KOPT-K1 (cell line): ENCODE measurements around the gene NDUFA5.

Experiments
- H3K27ac ChIP-seq: fragments of 200-600 bp; sonication (generic); 2 replicates; pipeline ENCODE4 v1.5.1; 2016; ENCODE audit warnings: antibody characterized with exemption, mild to moderate bottlenecking, low read depth, low read length; ENCODE audit not compliant: poor library complexity, severe bottlenecking
- H3K36me3 ChIP-seq: fragments of 200-600 bp; sonication (generic); 2 replicates; pipeline ENCODE4 v1.5.1; 2017; ENCODE audit warnings: antibody characterized with exemption, mild to moderate bottlenecking, low read length, moderate library complexity; ENCODE audit not compliant: insufficient read depth
- H3K9me3 ChIP-seq: fragments of 200-600 bp; sonication (generic); 2 replicates; pipeline ENCODE4 v1.5.1; 2017; ENCODE audit warnings: antibody characterized with exemption, low read length, mild to moderate bottlenecking; ENCODE audit not compliant: insufficient read depth, poor library complexity, severe bottlenecking

NDUFA5 gene

GRCh38 chr7:123557398-123558288 is at the start of gene NDUFA5:
NDUFA5 (minus strand) TSS chr7:123557818; CDS start chr7:123557795, 23 bp downstream.
- peak within 1 kb of the TSS; percentile 77 for H3K27ac ChIP-seq
- no peaks in the 10 kb centered on the region for H3K9me3 ChIP-seq
- H3K36me3 ChIP-seq, result peaks cover 20% of the 10 kb centered on the region

- H3K27ac ChIP-seq, result no peak overlapping the region
- no peaks in the 10 kb centered on the region for H3K9me3 ChIP-seq
- H3K36me3 ChIP-seq, result no peaks in the 10 kb centered on the region
Observed at GRCh38 chr7:123604739-123605138, 47.1 kb upstream of the NDUFA5 start.

GRCh38 chr7:123602648-123603047 is 45.0 kb upstream of the NDUFA5 start:
- Histone ChIP-seq H3K9me3 (no peaks in the 10 kb centered on the region), H3K27ac (no peak overlapping the region), H3K36me3 (no peaks in the 10 kb centered on the region)

- Histone ChIP-seq H3K27ac (no peak within 1 kb of the TSS), H3K36me3 (no peaks in the 10 kb centered on the region), H3K9me3 (no peaks in the 10 kb centered on the region)
Observed at GRCh38 chr7:123601530-123601929, 43.9 kb upstream of the NDUFA5 start, which contains the start of gene ASB15. ASB15 (plus strand) TSS chr7:123601821; CDS start chr7:123614503, 12,682 bp downstream.

- Histone ChIP-seq H3K9me3 (no peaks in the 10 kb centered on the region), H3K27ac (no peak overlapping the region), H3K36me3 (no peaks in the 10 kb centered on the region)
Observed at GRCh38 chr7:123600876-123601275, 43.3 kb upstream of the NDUFA5 start.

GRCh38 chr7:123599766-123600165 is 42.1 kb upstream of the NDUFA5 start:
- H3K9me3 ChIP-seq, result no peaks in the 10 kb centered on the region
- H3K27ac ChIP-seq, result no peak overlapping the region
- H3K36me3 ChIP-seq, result no peaks in the 10 kb centered on the region

- no peaks in the 10 kb centered on the region for H3K36me3 ChIP-seq
- no peak overlapping the region for H3K27ac ChIP-seq
- no peaks in the 10 kb centered on the region for H3K9me3 ChIP-seq
Observed at GRCh38 chr7:123598657-123599056, 41.0 kb upstream of the NDUFA5 start.

- no peak overlapping the region for H3K27ac ChIP-seq
- no peaks in the 10 kb centered on the region for H3K9me3 ChIP-seq
- H3K36me3 ChIP-seq, result no peaks in the 10 kb centered on the region
Observed at GRCh38 chr7:123594813-123595241, 37.2 kb upstream of the NDUFA5 start.

GRCh38 chr7:123588376-123588775 is 30.8 kb upstream of the NDUFA5 start:
- Histone ChIP-seq H3K9me3 (no peaks in the 10 kb centered on the region), H3K27ac (no peak overlapping the region), H3K36me3 (no peaks in the 10 kb centered on the region)

- H3K36me3 ChIP-seq, result no peaks in the 10 kb centered on the region
- H3K27ac ChIP-seq, result no peak overlapping the region
- no peaks in the 10 kb centered on the region for H3K9me3 ChIP-seq
Observed at GRCh38 chr7:123583821-123584220, 26.2 kb upstream of the NDUFA5 start.

GRCh38 chr7:123581162-123581459 is 23.5 kb upstream of the NDUFA5 start:
- H3K9me3 ChIP-seq, result no peaks in the 10 kb centered on the region
- H3K36me3 ChIP-seq, result no peaks in the 10 kb centered on the region
- no peak overlapping the region for H3K27ac ChIP-seq

GRCh38 chr7:123580406-123581161 is 23.0 kb upstream of the NDUFA5 start:
- no peak overlapping the region for H3K27ac ChIP-seq
- H3K36me3 ChIP-seq, result no peaks in the 10 kb centered on the region
- no peaks in the 10 kb centered on the region for H3K9me3 ChIP-seq

- no peaks in the 10 kb centered on the region for H3K36me3 ChIP-seq
- H3K27ac ChIP-seq, result no peak overlapping the region
- H3K9me3 ChIP-seq, result no peaks in the 10 kb centered on the region
Observed at GRCh38 chr7:123579416-123579815, 21.8 kb upstream of the NDUFA5 start.

GRCh38 chr7:123573896-123574467 is 16.4 kb upstream of the NDUFA5 start:
- Histone ChIP-seq H3K36me3 (no peaks in the 10 kb centered on the region), H3K9me3 (no peaks in the 10 kb centered on the region), H3K27ac (no peak overlapping the region)

GRCh38 chr7:123573341-123573740 is 15.7 kb upstream of the NDUFA5 start:
- Histone ChIP-seq H3K36me3 (no peaks in the 10 kb centered on the region), H3K27ac (no peak overlapping the region), H3K9me3 (no peaks in the 10 kb centered on the region)
